Limb (tissue), 2 donors: ENCODE measurements around the gene C2orf15.
"Not testable (repeated sequence)": the region's sequence is repeated elsewhere in the genome, so short reads cannot be mapped to it uniquely, and the experiment has no call there.

Experiments used
- DNase-seq, 2 donors: peaks; one replicate each; pipeline ENCODE4 v3.0.0-alpha.2; 2016; ENCODE audit errors: extremely low spot score in 2 of 2

Gene C2orf15

DNA sequence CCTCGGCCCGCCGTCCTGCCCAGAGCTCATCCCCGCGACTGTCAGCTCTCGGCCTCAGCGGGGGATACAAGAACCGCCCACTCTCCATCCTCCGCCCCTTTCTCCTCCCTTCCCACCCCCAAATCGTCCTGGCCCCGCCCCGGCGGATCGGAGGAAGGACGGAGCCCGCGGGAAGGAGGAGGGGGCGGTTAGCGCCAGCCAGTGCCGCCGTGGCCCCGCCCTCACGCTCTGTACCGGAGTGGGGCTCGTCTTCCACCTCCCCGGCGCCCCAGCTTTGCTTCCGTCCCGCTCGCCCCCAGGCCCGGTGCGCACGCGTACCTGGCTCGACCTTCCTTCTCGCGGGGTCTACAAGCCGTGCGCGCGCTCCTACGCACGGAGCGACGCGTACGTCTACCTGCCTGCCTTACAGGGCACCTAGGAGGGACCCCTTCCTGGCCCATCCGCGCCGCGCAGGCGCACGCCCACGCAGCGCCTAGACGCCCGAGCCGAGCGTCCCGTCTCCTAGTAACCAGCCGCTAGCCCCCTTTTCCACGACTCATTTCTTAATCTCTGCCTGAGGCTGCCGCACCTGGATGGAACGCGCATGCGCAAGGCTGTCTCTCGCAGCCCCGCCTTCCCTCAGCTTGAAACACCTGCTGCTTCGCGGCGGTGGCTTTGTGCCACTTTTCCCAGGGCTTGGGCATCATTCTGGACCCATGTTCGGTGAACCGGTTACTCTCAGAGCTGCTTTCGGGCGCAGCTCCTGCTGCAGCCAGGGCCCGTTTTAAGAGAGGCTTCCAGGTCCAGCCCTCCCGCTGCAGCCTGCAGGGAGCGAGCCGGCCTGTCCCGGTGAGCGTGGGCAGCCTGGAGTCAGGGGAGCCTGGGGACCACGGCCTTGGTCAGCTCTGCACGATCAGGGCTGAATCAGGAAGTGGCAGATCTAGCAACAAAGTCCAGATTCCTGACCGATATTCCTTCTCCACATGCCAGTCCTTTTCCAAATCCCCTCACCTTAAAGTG, at the start of gene C2orf15:
Gene C2orf15 (plus strand): TSS at position 598 of the 999 bp plus-strand sequence. CDS start 8,852 bp downstream, outside the sequence.
- peak; percentile 90 to 95 for DNase-seq

GRCh38 chr2:99096728-99097127, 44.8 kb upstream of the C2orf15 start:
- no peak for DNase-seq

- DNase-seq = peak in 1 of 2 donors; percentile 13
These were observed 39.8 kb upstream of the C2orf15 start for GRCh38 chr2:99101697-99102096.

DNA sequence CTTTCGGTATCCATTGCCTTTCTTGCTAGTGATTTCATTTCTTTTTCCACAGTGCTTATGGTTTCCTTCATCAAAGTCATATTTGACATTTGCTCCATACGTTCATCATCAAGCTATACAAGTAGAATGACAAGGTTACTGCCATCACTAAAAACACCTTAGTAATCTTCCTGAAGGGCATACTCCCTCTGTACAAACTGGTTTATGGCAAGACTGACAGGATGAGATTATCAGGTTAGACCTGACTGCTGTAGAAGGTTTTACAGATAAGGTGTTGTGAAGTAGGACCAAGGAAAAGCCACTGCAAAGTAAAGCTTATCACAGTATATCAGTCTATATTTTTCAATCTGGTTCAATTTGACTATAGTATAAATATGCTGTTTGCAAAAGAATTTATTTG, 37.5 kb upstream of the C2orf15 start:
- DNase-seq = no peak

DNA sequence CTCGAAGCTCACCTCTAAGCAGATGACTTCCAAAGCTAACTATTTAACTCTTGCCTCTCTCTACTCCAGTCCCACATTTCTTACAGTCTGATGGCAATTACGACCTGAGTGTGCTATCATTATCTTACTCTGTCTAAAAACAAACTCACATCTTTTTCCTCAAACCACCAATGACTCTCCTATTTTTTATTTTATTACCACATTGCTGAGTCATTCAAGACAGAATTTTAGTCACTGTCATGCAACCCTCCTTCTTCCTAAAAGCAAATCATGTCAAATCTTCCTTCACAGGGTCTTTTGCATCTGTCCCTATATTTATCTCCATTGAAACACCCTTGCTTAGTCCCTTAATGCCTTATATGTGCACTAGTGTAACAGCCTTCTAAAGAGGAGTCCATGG, 34.6 kb upstream of the C2orf15 start:
- no peak for DNase-seq

- no peak for DNase-seq
These were observed 30.3 kb upstream of the C2orf15 start for GRCh38 chr2:99111236-99111635.

DNA sequence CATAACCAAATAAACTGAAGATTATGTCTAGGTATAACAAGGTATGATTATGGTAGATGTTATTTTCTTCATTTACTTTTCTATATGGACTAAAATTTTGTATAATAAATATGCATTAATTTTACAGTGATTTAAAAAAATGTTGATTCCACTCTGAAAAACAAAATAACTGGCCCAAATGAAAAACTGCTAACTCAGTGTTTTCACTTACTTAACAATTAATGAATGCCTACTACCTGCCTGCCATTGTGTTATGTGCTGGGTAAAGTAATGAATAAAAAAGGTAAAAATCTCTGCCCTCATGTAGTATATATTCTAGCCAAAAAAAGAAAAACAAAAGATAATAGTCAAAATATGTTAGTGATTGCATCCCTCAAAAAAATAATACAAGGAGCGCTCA, 29.6 kb upstream of the C2orf15 start:
- DNase-seq = no peak

DNA sequence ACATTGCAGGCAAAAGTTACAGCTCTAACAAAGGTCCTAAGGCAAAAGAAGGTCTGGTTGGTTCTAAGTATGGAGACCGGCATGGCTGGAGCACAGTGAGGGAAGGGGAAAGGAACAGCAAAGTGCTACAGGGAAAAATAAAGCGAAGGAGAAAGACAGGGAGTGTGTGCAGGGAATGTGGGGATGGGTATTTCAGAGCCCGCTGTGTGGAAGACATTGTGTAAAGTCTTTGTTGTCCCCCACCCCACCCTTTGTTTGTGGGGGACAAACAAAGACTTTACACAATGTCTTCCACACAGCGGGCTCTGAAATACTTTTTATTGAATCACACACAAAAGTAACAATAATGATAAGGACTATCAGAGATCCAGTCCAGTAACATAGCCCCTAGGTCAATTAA, 28.9 kb upstream of the C2orf15 start:
- no peak for DNase-seq

DNA sequence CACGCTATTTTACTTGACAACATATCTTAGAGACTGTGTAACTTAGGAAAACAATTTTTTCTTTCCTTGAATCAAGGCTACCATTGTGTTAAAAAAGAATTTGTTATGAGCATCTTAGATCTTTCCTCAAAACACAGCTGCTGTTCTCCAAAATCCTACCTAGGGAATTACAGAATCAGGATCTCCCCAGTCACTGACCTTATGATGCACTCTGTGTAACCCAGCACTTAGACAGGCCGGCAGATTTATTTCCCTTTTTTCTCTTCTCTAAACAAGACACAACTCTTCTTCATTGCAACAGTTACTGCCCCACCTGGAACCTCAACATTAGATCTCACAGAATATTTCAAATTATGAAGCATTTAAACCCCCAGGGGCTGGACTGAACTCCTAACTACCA, 13.5 kb upstream of the C2orf15 start:
- DNase-seq = no peak

GRCh38 chr2:99135044-99135556, 6.4 kb upstream of the C2orf15 start:
- DNase-seq = not testable (repeated sequence)

DNA sequence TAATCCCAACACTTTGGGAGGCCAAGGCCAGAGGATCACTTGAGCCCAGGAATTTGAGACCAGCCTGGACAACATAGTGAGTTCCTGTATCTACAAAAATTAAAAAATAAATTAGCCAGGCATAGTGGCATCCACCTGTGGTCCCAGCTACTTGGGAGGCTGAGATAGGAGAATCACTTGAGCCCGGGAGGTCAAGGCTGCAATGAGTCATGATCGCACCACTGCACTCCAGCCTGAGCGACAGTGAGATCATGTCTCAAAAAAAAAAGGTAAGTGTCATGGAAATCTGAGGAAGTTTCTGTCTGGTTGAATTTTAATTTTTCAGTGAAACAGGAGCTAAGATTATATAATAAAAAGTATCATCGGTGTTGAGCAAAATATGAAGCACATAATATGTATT, 2.5 kb upstream of the C2orf15 start:
- DNase-seq = no peak

GRCh38 chr2:99140056-99140859, 1.2 kb upstream of the C2orf15 start:
- no peak for DNase-seq

GRCh38 chr2:99140860-99141109, 722 bp upstream of the C2orf15 start:
- no peak for DNase-seq

DNA sequence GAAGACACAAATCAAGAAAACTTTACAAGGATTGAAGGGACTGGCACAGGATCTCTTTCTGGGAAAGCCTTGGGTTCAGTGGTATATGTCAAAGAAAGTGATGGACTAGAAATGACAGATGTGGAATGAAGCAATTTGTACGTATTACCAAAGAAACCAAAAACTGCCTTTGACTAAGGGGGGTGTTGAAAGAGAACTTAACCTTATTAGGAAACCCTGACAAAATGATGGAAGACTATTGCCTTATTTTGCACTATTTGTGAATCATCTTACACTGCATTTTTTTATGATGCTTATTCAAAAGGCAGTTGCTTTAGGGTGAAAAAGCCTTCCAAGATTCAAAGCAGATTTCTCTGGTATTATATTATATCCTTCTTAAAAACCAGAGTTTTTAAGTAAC, 9.2 kb downstream of the C2orf15 start:
- DNase-seq = no peak

- DNase-seq = no peak
These were observed 10.8 kb downstream of the C2orf15 start for GRCh38 chr2:99152199-99152895.

- DNase-seq = no peak
These were observed 12.6 kb downstream of the C2orf15 start for GRCh38 chr2:99153921-99154604.

DNA sequence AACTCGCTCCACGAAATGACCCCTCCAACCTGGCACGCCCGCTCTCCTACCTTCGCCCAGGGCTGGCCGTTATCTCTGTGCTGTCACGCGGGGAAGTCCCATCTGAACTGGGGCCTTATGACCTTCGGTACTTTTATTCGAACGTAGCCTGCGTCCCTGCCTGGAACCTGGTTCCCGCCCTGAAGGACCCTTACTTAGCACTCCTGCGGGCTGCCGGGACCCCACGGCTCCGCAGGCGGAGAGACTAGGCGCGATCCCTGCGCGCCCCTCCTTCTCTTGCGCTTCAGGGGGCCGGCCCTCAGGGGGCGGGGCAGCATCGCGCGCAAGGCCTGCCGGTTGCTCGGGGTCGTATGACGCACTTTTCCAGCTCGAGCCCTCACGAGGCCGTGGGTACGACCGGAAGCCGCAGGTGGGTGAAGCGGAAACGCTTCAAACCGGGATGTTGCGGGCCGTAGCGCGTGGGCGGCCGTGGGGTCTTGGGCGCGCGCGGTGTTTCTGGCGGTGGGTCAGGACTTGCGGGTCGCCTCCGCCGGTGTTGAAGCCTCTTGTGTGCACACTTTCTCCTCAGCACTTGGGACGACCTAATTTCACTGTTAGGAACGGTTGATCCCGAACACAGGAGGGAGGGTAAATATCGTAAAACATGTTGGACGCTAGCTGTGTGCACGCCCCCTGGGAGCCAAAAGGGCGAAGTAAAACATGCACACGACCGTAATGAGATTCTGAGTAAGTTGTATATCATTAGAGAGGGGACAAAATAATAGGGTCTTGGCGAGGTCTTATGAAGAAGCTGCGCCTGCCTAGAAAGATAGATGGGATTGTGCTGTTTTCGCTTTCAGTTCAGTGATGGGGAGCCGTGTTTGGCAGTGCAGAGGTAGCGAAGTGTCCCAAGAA, 13.4 kb downstream of the C2orf15 start, which contains the start of the genes LIPT1 and TSGA10:
Gene LIPT1 (plus strand): TSS at position 325 of the 894 bp plus-strand sequence. CDS start 6,991 bp downstream, outside the sequence.
Gene TSGA10 (minus strand): TSS at position 300 of the 894 bp plus-strand sequence. CDS start 45,503 bp downstream, outside the sequence.
- DNase-seq = peak; percentile 92 to 93

GRCh38 chr2:99156891-99157290, 15.4 kb downstream of the C2orf15 start:
- no peak for DNase-seq

DNA sequence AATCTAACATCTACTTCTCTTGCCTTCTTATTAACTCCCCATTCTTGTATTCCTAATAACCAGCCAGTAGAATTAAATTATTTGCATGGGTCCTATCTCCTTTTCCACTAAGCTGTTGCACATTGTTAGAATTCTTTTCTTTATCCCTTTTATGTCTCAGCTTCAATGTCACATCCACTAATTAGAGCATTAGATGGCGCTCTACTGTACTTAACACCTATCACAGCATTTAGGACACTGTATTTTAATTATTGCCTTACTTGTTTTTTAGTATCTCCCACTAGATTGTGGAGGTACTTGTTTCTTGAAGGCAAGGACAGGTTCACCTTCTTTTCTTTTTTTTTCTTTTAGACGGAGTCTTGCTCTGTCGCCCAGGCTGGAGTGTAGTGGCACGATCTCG, 17.1 kb downstream of the C2orf15 start:
- no peak for DNase-seq

DNA sequence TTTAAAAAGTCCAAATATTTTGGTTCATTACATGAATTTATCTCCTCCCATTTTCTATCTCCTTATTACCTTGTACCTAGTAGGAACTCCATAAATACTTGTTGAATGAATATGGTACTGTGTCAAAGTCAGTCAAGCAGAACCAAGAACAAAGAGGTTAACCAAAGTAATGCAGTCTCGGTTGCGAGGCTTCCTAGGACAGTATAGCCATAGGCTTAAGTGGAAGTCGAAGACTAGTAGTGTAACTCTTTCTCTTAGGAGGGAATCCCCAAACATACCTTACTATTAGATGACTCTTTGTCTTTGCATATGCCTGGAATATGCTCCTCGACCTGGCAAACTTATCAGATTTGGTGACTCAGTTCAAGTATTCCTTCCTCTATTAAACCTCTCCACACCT, 18.1 kb downstream of the C2orf15 start:
- DNase-seq = no peak
